Ammon's horn (tissue), 1 donor: ENCODE results near the gene EPHB6.

Experiments used
- DNase-seq: peaks from one replicate; pipeline ENCODE4 v3.0.0-alpha.2; 2016; ENCODE audit warnings: low spot score

Gene EPHB6

GRCh38 chr7:142898377-142899170, 43.7 kb downstream of the EPHB6 start:
- DNase-seq, result no peak

- no peak for DNase-seq
These were observed 44.8 kb downstream of the EPHB6 start for GRCh38 chr7:142899661-142900060.

GRCh38 chr7:142901426-142902259, 46.8 kb downstream of the EPHB6 start:
- DNase-seq, result no peak

DNA sequence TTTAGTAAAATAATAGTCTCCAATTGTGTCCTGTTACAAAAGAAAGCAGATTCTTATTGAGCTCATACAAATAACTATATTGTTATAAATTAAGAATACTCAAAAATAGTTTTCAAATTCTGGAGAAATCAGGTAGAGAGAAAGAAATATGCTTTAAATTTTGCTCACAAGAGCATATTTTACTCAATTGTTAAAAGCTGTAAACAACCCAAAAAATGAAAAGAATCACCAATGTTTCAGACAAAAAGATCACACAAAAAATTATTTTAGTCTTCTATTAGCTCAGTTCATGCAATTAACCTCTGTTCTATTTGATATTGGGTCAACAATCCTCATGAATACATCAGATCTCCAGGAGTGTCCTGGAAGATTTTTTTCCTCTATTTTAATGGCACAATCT, 49.3 kb downstream of the EPHB6 start:
- no peak for DNase-seq

- no peak for DNase-seq
These were observed 50.9 kb downstream of the EPHB6 start for GRCh38 chr7:142905759-142906158.

GRCh38 chr7:142906643-142907042, 51.8 kb downstream of the EPHB6 start:
- DNase-seq, result no peak

DNA sequence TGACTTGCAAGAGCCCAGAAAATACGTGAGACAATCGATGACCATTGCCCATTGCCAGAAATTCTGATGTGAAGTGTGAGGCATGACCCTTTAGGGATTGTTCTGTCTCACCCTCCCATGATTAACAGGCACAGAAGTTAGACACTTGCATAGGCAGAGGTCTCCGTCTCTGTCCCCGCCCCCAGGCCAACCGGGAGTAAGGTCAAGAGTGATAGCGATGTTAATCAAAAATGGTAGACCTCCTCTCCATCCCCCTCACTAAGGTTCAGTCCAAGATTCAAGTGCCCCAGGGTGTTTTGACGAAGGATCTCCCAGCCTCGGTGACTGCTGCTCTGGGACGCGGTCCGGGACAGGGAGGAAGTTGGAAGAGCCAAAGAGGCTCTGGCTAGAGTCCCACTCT, 53.4 kb downstream of the EPHB6 start:
- DNase-seq, result no peak

GRCh38 chr7:142908921-142909890, 54.3 kb downstream of the EPHB6 start:
- peak; percentile 23 for DNase-seq

DNA sequence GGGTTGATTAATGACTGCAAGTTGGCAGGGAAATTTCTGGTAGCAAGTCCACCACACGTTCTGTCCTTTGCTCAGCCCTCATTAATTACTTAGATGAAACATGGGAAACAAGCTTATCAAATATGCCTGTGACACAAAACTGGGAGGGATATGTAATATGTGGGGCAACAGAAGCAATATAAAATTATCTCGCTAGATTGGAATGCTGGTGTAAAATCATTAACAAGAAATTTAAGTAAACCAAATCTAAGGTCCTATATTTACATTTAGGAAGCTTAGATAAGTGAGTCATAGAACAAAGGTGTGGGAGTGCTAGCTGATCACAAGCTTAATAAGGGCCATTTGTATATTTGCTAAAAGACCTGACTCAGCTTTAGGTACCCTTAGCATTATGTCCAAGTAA, 55.2 kb downstream of the EPHB6 start:
- DNase-seq, result no peak

GRCh38 chr7:142910481-142910880, 55.6 kb downstream of the EPHB6 start:
- no peak for DNase-seq

DNA sequence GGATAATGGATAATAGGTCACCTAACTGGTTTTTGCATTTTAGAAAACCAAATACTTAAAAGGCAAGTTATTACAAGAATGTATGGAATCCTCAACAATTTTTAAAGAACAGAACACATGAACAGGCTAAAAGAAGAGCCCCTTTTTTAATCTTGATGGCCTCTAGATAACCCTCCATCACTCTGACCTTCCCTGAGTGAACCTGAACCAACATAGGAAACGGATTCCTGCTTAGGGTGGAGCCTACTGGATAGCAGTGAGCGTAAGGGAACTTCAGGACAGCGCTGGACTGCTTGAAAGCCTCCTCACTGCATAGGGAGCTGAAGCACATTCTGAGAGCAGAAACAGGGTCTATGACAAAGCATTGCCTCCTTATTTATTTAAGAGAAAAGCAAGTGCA, 58.2 kb downstream of the EPHB6 start:
- no peak for DNase-seq

GRCh38 chr7:142913566-142913965, 58.7 kb downstream of the EPHB6 start:
- DNase-seq, result no peak

DNA sequence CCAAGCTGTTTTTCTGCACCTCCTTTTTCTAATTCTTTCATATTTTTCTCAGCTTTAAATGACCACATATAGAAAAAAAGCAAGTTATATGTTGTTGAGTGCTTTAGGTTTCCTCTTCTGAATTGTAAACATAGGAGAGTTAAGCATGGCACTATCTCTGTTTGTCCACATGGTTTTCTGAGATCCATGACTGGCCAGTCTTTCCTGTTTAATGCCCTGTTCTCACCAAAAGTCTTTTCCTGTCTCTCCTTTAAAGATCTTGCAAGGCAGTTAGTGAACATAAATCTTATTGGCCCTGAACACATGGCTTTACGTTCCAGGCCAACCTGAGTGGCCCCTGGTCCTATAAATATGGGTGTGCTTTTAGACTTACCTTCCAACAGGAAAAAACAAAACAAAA, 59.2 kb downstream of the EPHB6 start:
- no peak for DNase-seq

DNA sequence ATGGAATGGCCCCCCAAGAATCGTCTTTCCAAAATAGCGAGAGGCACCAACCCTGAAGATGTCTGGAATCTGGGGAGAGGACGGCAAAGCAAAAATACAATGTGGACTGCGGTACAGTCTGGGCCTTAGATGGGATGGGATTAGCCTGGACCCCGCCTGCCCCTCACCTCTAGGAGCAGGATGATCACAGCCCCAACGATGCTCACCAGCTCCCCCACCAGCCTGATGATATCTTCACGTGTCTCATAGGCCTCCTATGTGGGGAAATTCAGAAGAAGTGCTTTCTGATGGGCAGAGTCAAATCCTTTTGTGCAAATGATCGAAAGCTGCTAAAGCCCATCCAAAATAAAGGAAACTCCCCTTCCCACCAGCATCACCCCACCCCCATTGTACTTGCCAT, 60.4 kb downstream of the EPHB6 start:
- no peak for DNase-seq

DNA sequence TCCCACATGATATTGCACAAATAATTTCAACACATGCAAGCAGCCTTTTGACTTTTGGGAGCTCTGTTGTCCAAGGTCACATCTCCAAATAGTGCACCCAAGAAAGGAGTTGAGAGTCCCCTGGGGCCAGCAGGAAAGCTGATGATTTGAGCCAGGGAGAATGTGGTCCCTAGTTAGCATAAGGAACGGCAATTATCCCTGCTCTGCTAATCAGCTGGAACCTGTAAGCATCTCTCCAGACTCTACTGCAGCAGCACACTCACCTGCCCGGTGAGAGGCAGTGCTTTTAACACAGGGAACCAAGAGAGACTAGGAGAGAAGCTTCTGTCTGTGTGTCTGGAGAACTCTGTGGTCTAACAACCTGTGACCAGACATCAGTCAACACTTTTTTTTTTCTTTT, 61.6 kb downstream of the EPHB6 start:
- no peak for DNase-seq

GRCh38 chr7:142917447-142917846, 62.6 kb downstream of the EPHB6 start:
- no peak for DNase-seq

DNA sequence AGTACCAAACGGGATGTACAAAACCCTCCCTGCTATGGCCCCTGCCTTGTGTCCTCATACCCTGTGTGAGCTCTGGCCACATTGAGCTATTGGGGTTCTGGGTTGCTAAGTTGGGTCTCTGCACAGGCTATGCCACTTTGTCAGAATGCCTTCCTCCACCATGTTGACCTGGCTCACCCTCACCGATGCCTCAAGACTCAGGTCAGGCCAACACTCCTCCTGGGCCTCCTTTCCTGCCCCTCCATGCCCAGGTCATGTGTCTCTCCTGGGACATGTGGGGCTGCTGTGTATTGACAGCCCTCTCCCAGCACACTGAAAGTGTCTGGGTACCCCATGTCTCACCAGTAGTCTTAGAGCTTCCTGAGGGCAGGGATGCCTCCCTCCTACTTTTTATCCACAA, 64.0 kb downstream of the EPHB6 start:
- DNase-seq, result no peak

GRCh38 chr7:142919656-142920055, 64.8 kb downstream of the EPHB6 start:
- no peak for DNase-seq
